NOMO-1 treated with dmso at 0.1 percent for 144 hours (cell line): ENCODE data around the gene BDP1.
"Not testable (repeated sequence)": the region's sequence is repeated elsewhere in the genome, so short reads cannot be mapped to it uniquely, and the experiment has no call there.

ENCODE experiments used
- DNase-seq: peaks from one replicate; lab custom pipeline; 2025; ENCODE audit not compliant: unreplicated experiment; lab: John Stamatoyannopoulos, UW

The BDP1 gene

GRCh38 chr5:71457106-71457505, 1.7 kb downstream of the BDP1 start:
- DNase-seq = no peak

- no peak for DNase-seq
Observed at GRCh38 chr5:71460693-71461092, 5.2 kb downstream of the BDP1 start.

- no peak for DNase-seq
Observed at GRCh38 chr5:71461360-71461759, 5.9 kb downstream of the BDP1 start.

GRCh38 chr5:71471193-71471592, 15.7 kb downstream of the BDP1 start:
- no peak for DNase-seq

- DNase-seq = no peak
Observed at GRCh38 chr5:71475788-71476384, 20.4 kb downstream of the BDP1 start.

- DNase-seq = no peak
Observed at GRCh38 chr5:71481441-71481840, 26.0 kb downstream of the BDP1 start.

GRCh38 chr5:71482132-71482531, 26.7 kb downstream of the BDP1 start:
- no peak for DNase-seq

GRCh38 chr5:71483355-71483754, 27.9 kb downstream of the BDP1 start:
- no peak for DNase-seq

GRCh38 chr5:71492817-71493615, 37.6 kb downstream of the BDP1 start:
- DNase-seq = no peak

GRCh38 chr5:71494202-71494601, 38.8 kb downstream of the BDP1 start:
- DNase-seq = not testable (repeated sequence)

- DNase-seq = not testable (repeated sequence)
Observed at GRCh38 chr5:71498756-71499155, 43.3 kb downstream of the BDP1 start.

- no peak for DNase-seq
Observed at GRCh38 chr5:71503536-71503935, 48.1 kb downstream of the BDP1 start.

GRCh38 chr5:71522151-71522550, 66.7 kb downstream of the BDP1 start:
- no peak for DNase-seq

- DNase-seq = not testable (repeated sequence)
Observed at GRCh38 chr5:71525611-71526010, 70.2 kb downstream of the BDP1 start.

- no peak for DNase-seq
Observed at GRCh38 chr5:71528206-71528605, 72.8 kb downstream of the BDP1 start.

- DNase-seq = peak; percentile 5
Observed at GRCh38 chr5:71529682-71530081, 74.2 kb downstream of the BDP1 start.

- DNase-seq = no peak
Observed at GRCh38 chr5:71533142-71533541, 77.7 kb downstream of the BDP1 start.

- DNase-seq = no peak
Observed at GRCh38 chr5:71533615-71534014, 78.2 kb downstream of the BDP1 start.

GRCh38 chr5:71537687-71538086, 82.2 kb downstream of the BDP1 start:
- DNase-seq = no peak

GRCh38 chr5:71550885-71551284, 95.4 kb downstream of the BDP1 start:
- not testable (repeated sequence) for DNase-seq

- not testable (repeated sequence) for DNase-seq
Observed at GRCh38 chr5:71551582-71551981, 96.1 kb downstream of the BDP1 start.

GRCh38 chr5:71552026-71552749, 96.7 kb downstream of the BDP1 start:
- not testable (repeated sequence) for DNase-seq
